ENCODE results near the gene PRKN. TPM values are rescaled to one million over a fixed set of nuclear protein-coding genes. Genes with fewer than 3 reads are reported as not detected.

The PRKN gene
- total and polyA plus RNA-seq, 9 of the 15 experiments (the other 6 are each of a cell fraction or from before 2014, with no cell fraction given) = 0.03 to 0.96 (median 0.15) TPM; not detected in 2

DNA sequence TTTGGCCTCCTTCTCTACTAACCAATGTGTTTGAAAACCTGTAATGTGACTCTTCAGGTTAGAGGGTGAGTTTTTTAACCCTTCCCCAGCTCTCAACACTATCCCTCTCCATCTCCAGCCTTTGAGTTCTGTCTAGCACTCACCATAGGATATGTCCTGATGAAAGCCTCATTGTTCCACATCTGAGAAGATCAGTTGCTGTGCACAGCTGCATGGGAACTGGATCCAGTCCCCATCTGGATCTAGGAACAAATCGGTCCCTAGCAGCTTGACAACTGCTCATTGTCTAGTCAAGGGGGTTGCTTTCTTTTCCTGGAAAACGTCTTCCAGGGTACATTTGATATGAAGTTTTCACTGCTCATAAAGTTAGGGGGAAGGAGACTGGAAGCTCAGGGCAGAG is 1408.3 kb downstream of the PRKN start:
- no peak overlapping the region for H3K4me3 ChIP-seq
- H3K9me3 ChIP-seq (replicated peaks; ENCODE audit: control insufficient read depth, insufficient read depth, low read depth, low read length) = no peaks in the 10 kb centered on the region
- no peak overlapping the region for H3K27ac ChIP-seq (ENCODE audit: extremely low read depth, low read depth, low read length)
- no peaks in the 10 kb centered on the region for H3K9me1 ChIP-seq (ENCODE audit: control insufficient read depth, insufficient read depth, low read length)
- no peaks in the 10 kb centered on the region for H3K27me3 ChIP-seq (ENCODE audit: control insufficient read depth in 2 of 2, insufficient read depth in 2 of 2, low read length in 2 of 2)
- BruUV-seq (replicated peaks) = no TSS peak
- H2AFZ ChIP-seq (ENCODE audit: low read depth, low read length) = peak overlapping the region; percentile 64
- in situ Hi-C loops (cut with MboI) = no loop called here
- H3K4me2 ChIP-seq (ENCODE audit: insufficient read depth, low read length) = no peak overlapping the region
- ChIA-PET POLR2A (interaction anchor here (2.0 kb wide), 1 partner anchor 13 kb away, joined by 11 read pairs; no protein-coding TSS in a partner anchor), CTCF (ENCODE audit: low intra/inter-chr PET ratio) (no interaction called here)
- no peak overlapping the region for H3K9ac ChIP-seq (ENCODE audit: insufficient read depth in 1 of 2, low read depth in 2 of 2, low read length in 2 of 2)
- peaks cover 6% of the 10 kb centered on the region; the same call in 2 of the 3 replicates for H3K79me2 ChIP-seq (ENCODE audit: control insufficient read depth, insufficient read depth, low read length)
- FAIRE-seq (no peak), ATAC-seq (peak; percentile 10; the same call in 1 of the 3 replicates), DNase-seq (ENCODE audit: extremely low read depth in 1 of 4, low spot score in 3 of 4) (peak in 2 of 4 experiments; percentile 19 to 20)
- WGBS (ENCODE audit: insufficient coverage, low coverage, missing lambda C conversion rate) = 0% methylated on average over 2 of the region's 2 CpGs
- intact Hi-C loops (cut with micrococcal nuclease) = no loop called here
- peaks cover 0 to 4% of the 10 kb centered on the region in 2 experiments; a peak in 1 of 5 replicates for H3K4me1 ChIP-seq (replicated peaks in 1 of 2; ENCODE audit: control insufficient read depth in 2 of 2, insufficient read depth in 2 of 2, low read length in 2 of 2)
- no peaks in the 10 kb centered on the region for H3K36me3 ChIP-seq (ENCODE audit: control insufficient read depth, insufficient read depth, low read length)
- TF ChIP-seq MCM3 (IDR thresholded peaks at IDR 0.05) = 0 out of 2 replicates have a peak, but pooled peaks have one; percentile 10
- TF ChIP-seq FIP1L1 (IDR thresholded peaks at IDR 0.05; ENCODE audit: low read depth, low read length, poor library complexity, severe bottlenecking) = no peak
- TF ChIP-seq BMI1 (IDR thresholded peaks at IDR 0.05; ENCODE audit: low read length) = no peak
- peak; percentile 38; the same call in 1 of the 2 replicates for TF ChIP-seq CBFA2T3 (IDR thresholded peaks at IDR 0.05)
- no peak for TF ChIP-seq ZZZ3 (IDR thresholded peaks at IDR 0.05)
- no peaks in the 10 kb centered on the region for H4K20me1 ChIP-seq (replicated peaks; ENCODE audit: control insufficient read depth, insufficient read depth, low read length)

- no peaks in the 10 kb centered on the region for H4K20me1 ChIP-seq (replicated peaks; ENCODE audit: control insufficient read depth, insufficient read depth, low read length)
- in situ Hi-C loops (cut with MboI) (no loop called here), intact Hi-C loops (cut with micrococcal nuclease) (no loop called here)
- no peak overlapping the region for H3K4me3 ChIP-seq
- H3K27me3 ChIP-seq (ENCODE audit: control insufficient read depth in 2 of 2, insufficient read depth in 2 of 2, low read length in 2 of 2) = no peaks in the 10 kb centered on the region
- ATAC-seq (no peak), FAIRE-seq (no peak), DNase-seq (ENCODE audit: extremely low read depth in 1 of 4, low spot score in 3 of 4) (no peak)
- TF ChIP-seq RBFOX2 (IDR thresholded peaks at IDR 0.05; ENCODE audit: low read depth, low read length) (no peak), GATAD2A (IDR thresholded peaks at IDR 0.05) (no peak), HNRNPH1 (optimal IDR thresholded peaks at IDR 0.05; ENCODE audit: low read depth, low read length) (no peak), KDM5B (IDR thresholded peaks at IDR 0.05; ENCODE audit: insufficient replicate concordance, low read depth, low read length) (no peak), BRF1 (IDR thresholded peaks at IDR 0.05; ENCODE audit: borderline replicate concordance, extremely low read depth, insufficient read length) (no peak), SMARCC2 (IDR thresholded peaks at IDR 0.05; ENCODE audit: low read depth) (no peak), ZBTB34 (CRISPR knock-in tag; IDR thresholded peaks at IDR 0.05) (no peak)
- TF ChIP-seq, protein P1, sequence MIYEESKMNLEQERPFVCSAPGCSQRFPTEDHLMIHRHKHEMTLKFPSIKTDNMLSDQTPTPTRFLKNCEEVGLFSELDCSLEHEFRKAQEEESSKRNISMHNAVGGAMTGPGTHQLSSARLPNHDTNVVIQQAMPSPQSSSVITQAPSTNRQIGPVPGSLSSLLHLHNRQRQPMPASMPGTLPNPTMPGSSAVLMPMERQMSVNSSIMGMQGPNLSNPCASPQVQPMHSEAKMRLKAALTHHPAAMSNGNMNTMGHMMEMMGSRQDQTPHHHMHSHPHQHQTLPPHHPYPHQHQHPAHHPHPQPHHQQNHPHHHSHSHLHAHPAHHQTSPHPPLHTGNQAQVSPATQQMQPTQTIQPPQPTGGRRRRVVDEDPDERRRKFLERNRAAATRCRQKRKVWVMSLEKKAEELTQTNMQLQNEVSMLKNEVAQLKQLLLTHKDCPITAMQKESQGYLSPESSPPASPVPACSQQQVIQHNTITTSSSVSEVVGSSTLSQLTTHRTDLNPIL (CRISPR knock-in tag; IDR thresholded peaks at IDR 0.05) = no peak
- H3K79me2 ChIP-seq (ENCODE audit: control insufficient read depth, insufficient read depth, low read length) = peaks cover 14% of the 10 kb centered on the region; the same call in 2 of the 3 replicates
- CTCF ChIA-PET (ENCODE audit: low intra/inter-chr PET ratio) = no interaction called here
- H2AFZ ChIP-seq (ENCODE audit: low read depth, low read length) = no peak overlapping the region
- 51% methylated on average over 6 of the region's 6 CpGs for WGBS (ENCODE audit: insufficient coverage, low coverage, missing lambda C conversion rate)
- no peaks in the 10 kb centered on the region; the same call in 2 of the 3 replicates for H3K36me3 ChIP-seq (ENCODE audit: control insufficient read depth, insufficient read depth, low read length)
- H3K4me2 ChIP-seq (ENCODE audit: insufficient read depth, low read length) = no peak overlapping the region
- POLR2A ChIA-PET = interaction anchor here (2.0 kb wide), 1 partner anchor 13 kb away, joined by 11 read pairs; no protein-coding TSS in a partner anchor
- no peaks in the 10 kb centered on the region for H3K9me1 ChIP-seq (ENCODE audit: control insufficient read depth, insufficient read depth, low read length)
- H3K27ac ChIP-seq (ENCODE audit: extremely low read depth, low read depth, low read length) = no peak overlapping the region
- no TSS peak for BruUV-seq (replicated peaks)
- H3K9me3 ChIP-seq (replicated peaks; ENCODE audit: control insufficient read depth, insufficient read depth, low read depth, low read length) = no peaks in the 10 kb centered on the region
- peaks cover 0 to 4% of the 10 kb centered on the region in 2 experiments; a peak in 1 of 5 replicates for H3K4me1 ChIP-seq (replicated peaks in 1 of 2; ENCODE audit: control insufficient read depth in 2 of 2, insufficient read depth in 2 of 2, low read length in 2 of 2)
- H3K9ac ChIP-seq (ENCODE audit: insufficient read depth in 1 of 2, low read depth in 2 of 2, low read length in 2 of 2) = no peak overlapping the region
These were observed 1409.1 kb downstream of the PRKN start for GRCh38 chr6:161318456-161318855.
